AG09319 (cell line): ENCODE measurements around the gene CHPF2.

Experiments used
- DNase-seq: peaks from one replicate; pipeline ENCODE4 v3.0.0-alpha.2; 2010; ENCODE audit warnings: low read depth; ENCODE audit errors: extremely low read depth
- TF ChIP-seq, protein P1 (sequence below): IDR thresholded peaks from 2 replicates; pipeline ENCODE4 v1.5.1; 2011; ENCODE audit warnings: low read depth, mild to moderate bottlenecking, inconsistent platforms, low read length, moderate library complexity

The CHPF2 gene

DNA sequence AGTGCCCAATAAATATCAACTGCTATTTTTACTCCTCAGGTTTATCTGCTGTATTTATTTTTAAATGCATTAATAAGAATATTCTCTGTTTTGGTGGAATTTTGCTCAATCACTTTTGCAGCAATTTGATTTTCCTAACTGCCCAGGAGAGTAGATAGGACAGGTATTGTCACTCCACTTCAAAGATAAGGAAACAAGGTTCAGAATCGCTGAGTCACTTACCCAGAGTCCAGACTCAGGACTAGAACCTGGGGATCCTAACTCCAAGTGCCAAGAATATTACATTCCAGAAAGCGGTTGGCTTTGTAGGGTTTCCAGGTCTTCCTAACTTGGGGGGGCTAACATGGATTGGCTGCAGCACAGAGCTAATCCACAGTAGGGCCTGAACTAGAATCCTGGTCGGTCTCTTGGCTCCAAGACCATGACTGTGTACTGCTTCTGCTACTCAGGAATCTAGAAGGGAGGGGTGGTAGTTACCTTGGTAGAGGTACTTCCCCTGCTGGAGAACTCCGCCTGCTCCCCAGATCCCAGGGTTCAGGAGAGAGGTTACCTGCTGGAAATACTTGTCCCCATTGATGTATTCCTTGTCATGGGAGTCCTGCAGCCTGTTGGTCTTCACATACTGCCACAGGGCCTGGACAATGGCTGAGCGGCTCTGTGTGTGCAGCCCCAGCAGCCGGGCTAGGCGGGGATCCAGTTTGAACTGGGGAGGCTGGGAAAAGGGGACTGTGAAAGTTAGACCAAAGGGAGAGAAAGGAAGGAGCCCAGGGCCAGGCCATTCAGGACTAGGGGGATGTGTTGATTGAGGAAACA, 8.9 kb downstream of the CHPF2 start:
- DNase-seq = no peak
- TF ChIP-seq, protein P1, sequence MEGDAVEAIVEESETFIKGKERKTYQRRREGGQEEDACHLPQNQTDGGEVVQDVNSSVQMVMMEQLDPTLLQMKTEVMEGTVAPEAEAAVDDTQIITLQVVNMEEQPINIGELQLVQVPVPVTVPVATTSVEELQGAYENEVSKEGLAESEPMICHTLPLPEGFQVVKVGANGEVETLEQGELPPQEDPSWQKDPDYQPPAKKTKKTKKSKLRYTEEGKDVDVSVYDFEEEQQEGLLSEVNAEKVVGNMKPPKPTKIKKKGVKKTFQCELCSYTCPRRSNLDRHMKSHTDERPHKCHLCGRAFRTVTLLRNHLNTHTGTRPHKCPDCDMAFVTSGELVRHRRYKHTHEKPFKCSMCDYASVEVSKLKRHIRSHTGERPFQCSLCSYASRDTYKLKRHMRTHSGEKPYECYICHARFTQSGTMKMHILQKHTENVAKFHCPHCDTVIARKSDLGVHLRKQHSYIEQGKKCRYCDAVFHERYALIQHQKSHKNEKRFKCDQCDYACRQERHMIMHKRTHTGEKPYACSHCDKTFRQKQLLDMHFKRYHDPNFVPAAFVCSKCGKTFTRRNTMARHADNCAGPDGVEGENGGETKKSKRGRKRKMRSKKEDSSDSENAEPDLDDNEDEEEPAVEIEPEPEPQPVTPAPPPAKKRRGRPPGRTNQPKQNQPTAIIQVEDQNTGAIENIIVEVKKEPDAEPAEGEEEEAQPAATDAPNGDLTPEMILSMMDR = no peak

DNA sequence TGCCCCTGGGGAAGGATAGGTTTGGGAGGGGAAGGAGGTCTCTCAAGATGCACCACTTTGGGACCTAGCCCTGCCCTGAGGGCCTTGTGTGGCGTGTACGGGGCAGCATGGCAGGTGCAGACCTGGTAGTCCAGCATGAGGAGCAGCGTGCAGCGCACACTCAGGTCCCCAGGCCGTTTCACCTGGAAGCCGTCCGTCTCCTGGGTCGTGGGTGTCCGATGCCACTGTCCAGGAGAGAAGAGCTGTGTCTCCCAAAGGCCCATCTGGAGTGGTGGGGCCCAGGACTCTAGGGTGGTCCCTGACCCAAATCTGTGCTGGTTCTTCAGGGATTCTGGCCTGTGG, 9.4 kb downstream of the CHPF2 start:
- DNase-seq = no peak
- TF ChIP-seq, protein P1 = no peak

DNA sequence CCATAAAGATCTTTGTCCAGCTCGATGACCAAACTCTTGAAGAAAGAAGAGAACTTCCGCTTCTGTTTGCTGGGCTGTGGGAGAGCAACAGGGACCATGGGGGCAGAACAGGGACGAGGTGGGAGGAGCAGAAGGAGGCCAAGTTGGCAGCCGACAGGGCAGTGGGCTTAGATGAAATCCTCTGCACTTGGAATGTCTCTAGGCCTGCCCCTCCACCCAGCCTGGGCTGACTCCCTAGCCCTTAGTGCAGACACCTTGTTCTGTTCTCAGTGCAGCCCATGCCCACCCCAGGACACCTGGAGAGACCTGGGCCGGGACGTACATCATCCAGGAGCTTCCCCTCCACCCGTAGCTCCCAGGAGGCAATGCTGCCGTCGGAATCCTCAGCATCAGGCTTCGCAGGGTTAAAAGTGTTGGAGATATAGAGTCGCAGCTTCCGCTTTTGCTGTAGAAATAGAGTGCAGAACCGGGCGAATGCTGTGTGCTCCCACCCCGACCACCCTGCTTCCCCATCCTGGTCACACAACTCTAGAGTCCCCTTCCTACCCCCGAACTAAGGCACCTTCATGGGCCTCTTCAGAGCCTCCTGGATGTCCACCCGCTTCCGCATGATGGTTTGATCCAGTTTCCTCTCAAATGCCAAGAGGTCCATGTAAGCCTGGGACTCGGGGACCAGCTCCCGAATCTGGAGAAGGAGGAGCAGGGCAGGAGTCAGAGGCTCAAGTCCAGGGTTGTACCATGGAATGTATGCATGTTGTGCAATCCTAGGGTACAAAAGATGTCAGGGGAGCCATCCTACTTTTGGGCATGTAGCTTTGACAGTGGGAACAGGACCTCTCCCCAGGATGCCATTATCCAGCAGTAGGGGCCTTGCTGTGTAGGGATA, 10.1 kb downstream of the CHPF2 start:
- TF ChIP-seq, protein P1 = no peak
- no peak for DNase-seq

DNA sequence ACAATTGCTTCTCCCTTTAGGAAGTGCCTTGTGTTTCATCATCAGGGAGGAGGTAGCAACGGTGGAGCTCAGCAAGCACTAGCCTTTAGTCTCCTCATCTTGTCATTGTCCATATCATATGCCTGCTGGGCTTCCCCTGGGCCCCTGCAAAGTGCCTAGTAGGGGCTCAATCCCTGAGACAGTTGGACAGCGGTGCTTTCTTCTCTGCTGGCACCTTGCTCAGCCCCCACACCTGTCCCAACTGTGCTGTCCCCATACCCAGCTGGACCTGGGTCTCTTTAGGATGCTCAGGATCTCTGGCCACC, 10.7 kb downstream of the CHPF2 start:
- DNase-seq = no peak
- TF ChIP-seq, protein P1 = no peak

DNA sequence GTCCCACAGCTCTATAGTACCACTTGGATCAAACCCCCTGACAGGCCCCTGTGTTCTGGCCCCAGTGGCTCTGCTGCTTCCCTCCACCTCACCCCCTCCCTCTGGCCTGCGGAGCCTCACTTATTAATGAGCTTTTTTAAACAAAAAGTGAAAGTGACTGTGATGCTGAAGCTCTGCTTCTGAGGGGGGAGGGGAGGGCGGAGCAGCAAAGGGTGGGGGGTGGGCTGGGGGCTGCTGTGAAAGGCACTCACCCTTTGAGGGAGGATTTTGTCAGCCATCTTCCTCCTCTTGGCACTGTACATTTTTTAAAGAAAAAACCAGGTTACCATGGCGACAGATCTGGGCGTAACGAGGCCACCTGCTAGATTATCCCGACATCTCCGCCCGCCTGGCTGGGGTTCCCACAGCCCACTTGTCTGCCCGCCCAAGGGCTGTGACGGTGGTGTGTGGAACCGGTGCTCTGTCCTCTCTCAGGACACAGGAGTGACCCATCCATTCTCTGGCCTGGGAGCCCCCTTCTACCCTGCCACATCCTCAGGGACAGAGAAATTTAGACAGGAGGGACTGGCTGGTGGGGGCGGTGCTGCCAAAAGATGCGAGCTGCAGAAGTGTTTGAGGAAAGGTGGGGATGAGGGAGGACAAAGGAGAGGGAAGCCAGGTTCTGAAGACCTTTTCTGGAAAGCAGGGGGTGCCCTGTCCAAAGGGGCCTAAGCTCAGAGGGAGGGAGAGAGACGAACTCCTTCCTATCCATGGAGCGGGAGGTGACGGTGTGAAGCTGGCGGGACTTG, 11.3 kb downstream of the CHPF2 start:
- TF ChIP-seq, protein P1 = no peak
- no peak for DNase-seq

DNA sequence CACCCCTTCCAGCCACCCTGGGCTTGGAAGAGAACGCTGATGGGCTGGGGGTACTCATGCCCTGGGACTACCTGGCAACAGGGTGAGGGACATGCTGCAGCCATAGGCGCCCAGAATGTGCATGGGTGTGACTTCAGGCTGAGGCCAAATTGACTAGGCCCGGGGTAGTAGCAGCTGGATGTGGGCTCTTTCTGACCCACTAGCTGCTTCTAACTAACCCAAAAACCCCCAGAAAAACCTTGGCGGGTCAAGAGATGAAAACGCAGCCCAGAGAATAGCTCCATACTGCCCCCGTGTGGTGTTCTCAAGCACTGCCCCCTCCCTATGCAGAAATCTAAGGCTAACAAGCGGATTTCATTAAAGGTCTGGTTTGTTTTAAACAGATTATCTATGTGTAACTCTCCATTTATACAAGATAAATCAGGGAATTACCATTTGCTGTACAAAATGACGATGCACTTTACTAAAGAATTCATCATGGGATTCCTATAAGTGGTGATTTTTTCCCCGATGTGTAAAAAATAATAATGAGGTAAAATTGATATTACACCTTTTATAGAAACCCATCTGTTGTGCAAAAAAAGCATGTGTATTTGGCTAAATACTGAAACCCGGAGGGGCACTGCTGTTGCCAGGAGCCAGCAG, 12.0 kb downstream of the CHPF2 start:
- DNase-seq = no peak
- TF ChIP-seq, protein P1 = peak; percentile 96
